PC-9 (cell line): ENCODE results near the gene LAMA5.

Experiments used
- EZH2 ChIP-seq: fragments of 200-600 bp; sonication (generic); IDR thresholded peaks from 2 replicates; pipeline ENCODE4 v1.8.0; 2017; ENCODE audit warnings: antibody characterized with exemption, low read depth
- TF ChIP-seq, protein P1 (sequence below): fragments of 200-600 bp; sonication (generic); conservative IDR thresholded peaks from 2 replicates; pipeline ENCODE4 v1.6.1; 2017; ENCODE audit warnings: mixed run types, antibody characterized with exemption, mild to moderate bottlenecking, moderate library complexity

DNA sequence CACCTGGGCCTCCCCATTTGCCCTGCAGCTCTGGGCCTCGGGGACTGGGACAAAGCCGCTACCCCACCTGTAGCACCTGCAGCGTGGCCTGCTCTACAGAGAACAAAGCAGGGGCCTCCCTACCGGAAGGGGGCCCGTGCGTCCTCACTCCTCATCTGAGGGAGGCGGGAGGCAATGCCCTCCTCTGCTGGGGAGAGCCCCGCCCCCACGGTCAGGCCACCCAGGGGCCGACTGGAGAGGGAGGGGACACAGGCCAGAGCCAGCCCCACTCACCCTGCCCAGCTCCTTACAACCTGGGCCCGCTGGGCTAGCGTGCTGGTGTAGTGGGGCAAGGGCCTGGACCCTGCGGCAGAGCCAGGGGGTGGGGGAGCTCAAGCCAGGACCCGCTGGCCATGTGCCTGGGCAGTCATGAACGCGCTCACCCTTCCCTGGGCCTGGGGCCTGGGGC is 8.0 kb downstream of the LAMA5 start:
- TF ChIP-seq, protein P1, sequence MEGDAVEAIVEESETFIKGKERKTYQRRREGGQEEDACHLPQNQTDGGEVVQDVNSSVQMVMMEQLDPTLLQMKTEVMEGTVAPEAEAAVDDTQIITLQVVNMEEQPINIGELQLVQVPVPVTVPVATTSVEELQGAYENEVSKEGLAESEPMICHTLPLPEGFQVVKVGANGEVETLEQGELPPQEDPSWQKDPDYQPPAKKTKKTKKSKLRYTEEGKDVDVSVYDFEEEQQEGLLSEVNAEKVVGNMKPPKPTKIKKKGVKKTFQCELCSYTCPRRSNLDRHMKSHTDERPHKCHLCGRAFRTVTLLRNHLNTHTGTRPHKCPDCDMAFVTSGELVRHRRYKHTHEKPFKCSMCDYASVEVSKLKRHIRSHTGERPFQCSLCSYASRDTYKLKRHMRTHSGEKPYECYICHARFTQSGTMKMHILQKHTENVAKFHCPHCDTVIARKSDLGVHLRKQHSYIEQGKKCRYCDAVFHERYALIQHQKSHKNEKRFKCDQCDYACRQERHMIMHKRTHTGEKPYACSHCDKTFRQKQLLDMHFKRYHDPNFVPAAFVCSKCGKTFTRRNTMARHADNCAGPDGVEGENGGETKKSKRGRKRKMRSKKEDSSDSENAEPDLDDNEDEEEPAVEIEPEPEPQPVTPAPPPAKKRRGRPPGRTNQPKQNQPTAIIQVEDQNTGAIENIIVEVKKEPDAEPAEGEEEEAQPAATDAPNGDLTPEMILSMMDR, result no peak; the same call in 1 of the 2 replicates
- no peak for TF ChIP-seq EZH2
